Measurements from ENCODE around the gene POLH. TPM values are rescaled to one million over a fixed set of nuclear protein-coding genes. Genes with fewer than 3 reads are reported as not detected.

POLH gene
- total and polyA plus RNA-seq, 2 of the 4 experiments (the other 2 are of a cell fraction) = 13.3 to 26.0 TPM

GRCh38 chr6:43570876-43571441, 5.0 kb upstream of the POLH start:
- Histone ChIP-seq H3K9me3 (ENCODE audit: control insufficient read depth, insufficient read depth, low read length) (no peaks in the 10 kb centered on the region), H3K9ac (ENCODE audit: low read depth, low read length) (no peak overlapping the region), H3K36me3 (ENCODE audit: control insufficient read depth, insufficient read depth, low read length) (peaks cover 37% of the 10 kb centered on the region), H3K27ac (ENCODE audit: insufficient read depth, low read length) (no peak overlapping the region), H4K91ac (ENCODE audit: insufficient read depth, low read depth, low read length) (no peak overlapping the region), H4K5ac (ENCODE audit: low read depth, low read length) (no peak overlapping the region), H3K56ac (ENCODE audit: extremely low read depth, insufficient read depth, low read length) (no peak overlapping the region), H3K4me1 (ENCODE audit: control insufficient read depth, insufficient read depth, low read length) (no peaks in the 10 kb centered on the region), H2AK5ac (ENCODE audit: low read depth, low read length) (no peak overlapping the region), H3K9me1 (ENCODE audit: insufficient read depth, low read length) (peaks cover 3% of the 10 kb centered on the region; the same call in 1 of the 2 replicates), H3K79me1 (ENCODE audit: low read depth in 1 of 2, low read length in 2 of 2) (peaks cover 14 to 27% of the 10 kb centered on the region in 2 experiments), H2AK9ac (replicated peaks; ENCODE audit: low read depth, low read length, poor library complexity) (no peak overlapping the region), H4K8ac (ENCODE audit: low read depth in 2 of 2, low read length in 2 of 2) (no peak overlapping the region), H3K14ac (replicated peaks; ENCODE audit: low read depth, low read length) (no peak overlapping the region), H4K20me1 (ENCODE audit: insufficient read depth, low read length) (no peaks in the 10 kb centered on the region), H3K23ac (ENCODE audit: low read depth, low read length) (no peak overlapping the region), H3K18ac (ENCODE audit: low read depth, low read length) (no peak overlapping the region), H2BK20ac (ENCODE audit: low read depth, low read length) (no peak overlapping the region), H2AFZ (replicated peaks; ENCODE audit: low read length, poor library complexity) (no peak overlapping the region), H3K4me3 (ENCODE audit: insufficient read depth, low read depth, low read length) (no peak overlapping the region), H2BK120ac (ENCODE audit: low read depth, low read length) (no peak overlapping the region), H3K27me3 (ENCODE audit: control insufficient read depth, insufficient read depth, low read length) (no peaks in the 10 kb centered on the region), H2BK15ac (ENCODE audit: low read depth, low read length) (no peak overlapping the region), H3K4me2 (ENCODE audit: low read depth, low read length) (no peak overlapping the region), H3K4ac (ENCODE audit: low read depth, low read length) (no peak overlapping the region), H2BK5ac (ENCODE audit: low read depth, low read length, poor library complexity, severe bottlenecking) (no peak overlapping the region)
- no CpG with 5 or more reads among the region's 5 CpGs for WGBS, 2 experiments (ENCODE audit: extremely low coverage in 2 of 2, insufficient read length in 1 of 2)
- dilution Hi-C loops (cut with HindIII; ENCODE audit: low sequenced_read_pairs, unreplicated experiment) (no loop called here), intact Hi-C loops (cut with micrococcal nuclease) (loop anchor here (5.0 kb wide), 1 partner anchor 34 kb away; no protein-coding TSS in a partner anchor), in situ Hi-C loops (cut with MboI; ENCODE audit: low sequenced_read_pairs) (loop anchor here (25.0 kb wide), 1 partner anchor 909 kb away; no protein-coding TSS in a partner anchor)
- CTCF ChIA-PET = no interaction called here
- POLR2A ChIA-PET (ENCODE audit: unreplicated experiment) = no interaction called here
- ATAC-seq (ENCODE audit: low read depth) = no peak
- BruUV-seq (replicated peaks) = no TSS peak
- DNase-seq = peak; percentile 47
- TF ChIP-seq NFE2L2 (IDR thresholded peaks at IDR 0.05; ENCODE audit: low read depth, low read length) = no peak
- no peak for TF ChIP-seq MAZ (IDR thresholded peaks at IDR 0.05; ENCODE audit: borderline replicate concordance, low read depth, low read length)
- TF ChIP-seq RCOR1 (IDR thresholded peaks at IDR 0.05; ENCODE audit: insufficient replicate concordance, low read length) = no peak
- TF ChIP-seq CEBPB (IDR thresholded peaks at IDR 0.05; ENCODE audit: low read depth, low read length) = peak; percentile 75; the same call in 1 of the 2 replicates
- no peak for TF ChIP-seq BHLHE40 (IDR thresholded peaks at IDR 0.05; ENCODE audit: low read depth, low read length)
